ENCODE data around the gene CYP26B1.

CYP26B1 gene

DNA sequence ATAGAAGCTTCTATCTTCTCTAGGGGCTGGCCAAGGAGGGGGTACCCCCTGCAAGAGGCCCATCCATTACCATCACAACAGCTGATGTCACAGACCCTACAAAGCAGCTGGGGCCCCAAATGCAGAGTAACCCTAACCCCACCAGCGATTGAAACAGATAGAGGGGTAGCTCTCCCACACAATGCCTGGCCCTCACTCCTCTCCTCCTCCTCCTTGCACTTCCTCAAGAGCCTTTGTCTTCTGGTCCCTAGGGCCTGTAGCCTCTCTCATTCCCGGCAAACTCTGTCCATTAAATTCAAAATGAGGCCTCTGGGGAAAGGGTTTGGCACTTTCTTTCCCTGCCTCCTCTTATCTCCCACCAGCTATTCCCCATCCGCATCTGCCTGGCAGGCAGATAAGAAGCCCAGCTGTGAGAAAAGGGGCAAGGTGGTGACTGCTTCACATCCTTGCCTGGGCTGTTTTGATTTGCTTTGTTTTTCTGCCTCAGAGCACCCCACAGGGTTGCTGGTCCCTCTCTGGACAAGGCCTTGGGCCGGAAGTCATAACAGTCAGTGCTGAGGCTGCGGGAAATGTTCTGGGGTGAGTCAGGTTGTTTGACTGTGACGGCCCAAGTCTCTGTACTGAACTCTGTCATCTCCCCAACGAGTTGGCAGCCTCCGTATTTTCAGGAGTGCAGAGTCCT, 26.1 kb upstream of the CYP26B1 start:
- Histone ChIP-seq H3K9me3 (ENCODE audit: control insufficient read depth, low read length) (no peaks in the 10 kb centered on the region), H3K9ac (ENCODE audit: low read length) (no peak overlapping the region), H3K36me3 (ENCODE audit: control insufficient read depth, insufficient read depth, low read length) (no peaks in the 10 kb centered on the region), H3K4me3 (ENCODE audit: low read length) (no peak overlapping the region), H3K4me1 (ENCODE audit: control insufficient read depth, insufficient read depth, low read length) (no peaks in the 10 kb centered on the region), H3K27me3 (ENCODE audit: control insufficient read depth, insufficient read depth, low read length) (no peaks in the 10 kb centered on the region)

DNA sequence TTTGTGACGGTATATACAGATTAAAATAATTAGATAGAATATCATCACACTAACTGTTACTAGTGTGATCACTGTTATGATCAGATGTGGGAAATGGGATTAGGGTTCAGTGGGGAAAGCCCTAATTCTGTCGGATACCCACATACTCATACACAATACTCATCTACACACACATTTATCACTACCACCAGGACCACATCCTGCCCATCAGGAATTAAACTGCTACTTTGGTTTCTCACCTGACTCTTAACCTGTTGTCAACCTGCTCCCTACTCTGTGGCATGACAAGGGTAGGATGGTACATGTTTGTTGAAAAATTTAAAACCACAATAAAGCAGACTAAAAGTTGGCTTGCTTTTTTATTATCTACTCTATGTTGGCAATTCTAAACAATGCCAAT, 24.8 kb upstream of the CYP26B1 start:
- Histone ChIP-seq H3K4me3 (ENCODE audit: low read length) (no peak overlapping the region), H3K9me3 (ENCODE audit: control insufficient read depth, low read length) (no peaks in the 10 kb centered on the region), H3K36me3 (ENCODE audit: control insufficient read depth, insufficient read depth, low read length) (no peaks in the 10 kb centered on the region), H3K9ac (ENCODE audit: low read length) (no peak overlapping the region), H3K4me1 (ENCODE audit: control insufficient read depth, insufficient read depth, low read length) (no peaks in the 10 kb centered on the region), H3K27me3 (ENCODE audit: control insufficient read depth, insufficient read depth, low read length) (no peaks in the 10 kb centered on the region)

DNA sequence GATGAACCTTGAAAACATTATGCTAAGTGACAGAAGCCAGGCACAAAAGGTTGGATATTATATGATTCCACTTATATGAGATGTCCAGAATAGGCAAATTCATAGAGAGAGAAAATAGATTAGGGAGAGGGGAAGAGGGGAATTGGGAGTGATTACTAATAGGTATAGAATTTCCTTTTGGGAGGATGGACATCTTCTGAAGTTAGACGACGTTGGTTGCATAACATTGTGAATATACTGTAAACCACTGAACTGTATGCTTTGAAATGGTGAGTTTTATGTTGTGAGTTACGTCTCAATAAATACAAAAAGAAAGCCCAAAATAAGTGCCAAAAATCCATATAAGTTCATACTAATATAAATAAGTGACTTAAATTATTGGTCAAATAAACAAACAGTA, 18.6 kb upstream of the CYP26B1 start:
- Histone ChIP-seq H3K9me3 (ENCODE audit: control insufficient read depth, low read length) (no peaks in the 10 kb centered on the region), H3K27me3 (ENCODE audit: control insufficient read depth, insufficient read depth, low read length) (peaks cover 2% of the 10 kb centered on the region), H3K36me3 (ENCODE audit: control insufficient read depth, insufficient read depth, low read length) (no peaks in the 10 kb centered on the region)

DNA sequence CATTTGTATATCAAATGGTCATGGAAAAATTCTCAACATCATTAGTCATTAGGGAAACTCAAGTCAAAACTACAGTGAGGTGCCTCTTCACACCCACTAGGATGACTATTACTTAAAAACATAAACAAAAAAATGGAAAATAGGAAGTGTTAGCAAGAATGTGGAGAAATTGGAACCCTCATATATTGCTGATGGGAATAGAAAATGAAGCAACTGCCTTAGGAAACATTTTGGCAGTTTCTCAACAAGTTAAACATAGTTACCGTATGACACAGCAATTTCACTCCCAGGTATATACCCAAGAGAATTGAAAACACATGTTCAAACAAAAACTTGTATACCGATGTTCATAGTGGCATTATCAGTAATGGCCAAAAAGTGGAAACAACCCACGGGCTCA, 18.1 kb upstream of the CYP26B1 start:
- no peaks in the 10 kb centered on the region for H3K4me1 ChIP-seq (ENCODE audit: control insufficient read depth, insufficient read depth, low read length)
- H3K27me3 ChIP-seq (ENCODE audit: control insufficient read depth, insufficient read depth, low read length), result peaks cover 2% of the 10 kb centered on the region
- H3K4me3 ChIP-seq (ENCODE audit: low read length), result no peak overlapping the region
- H3K9me3 ChIP-seq (ENCODE audit: control insufficient read depth, low read length), result no peaks in the 10 kb centered on the region
- no peaks in the 10 kb centered on the region for H3K36me3 ChIP-seq (ENCODE audit: control insufficient read depth, insufficient read depth, low read length)
- no peak overlapping the region for H3K9ac ChIP-seq (ENCODE audit: low read length)

More for the DNA sequence above, 18.6 kb upstream of the CYP26B1 start:
- no peak overlapping the region for H3K9ac ChIP-seq (ENCODE audit: low read length)
- no peaks in the 10 kb centered on the region for H3K4me1 ChIP-seq (ENCODE audit: control insufficient read depth, insufficient read depth, low read length)
- no peak overlapping the region for H3K4me3 ChIP-seq (ENCODE audit: low read length)

DNA sequence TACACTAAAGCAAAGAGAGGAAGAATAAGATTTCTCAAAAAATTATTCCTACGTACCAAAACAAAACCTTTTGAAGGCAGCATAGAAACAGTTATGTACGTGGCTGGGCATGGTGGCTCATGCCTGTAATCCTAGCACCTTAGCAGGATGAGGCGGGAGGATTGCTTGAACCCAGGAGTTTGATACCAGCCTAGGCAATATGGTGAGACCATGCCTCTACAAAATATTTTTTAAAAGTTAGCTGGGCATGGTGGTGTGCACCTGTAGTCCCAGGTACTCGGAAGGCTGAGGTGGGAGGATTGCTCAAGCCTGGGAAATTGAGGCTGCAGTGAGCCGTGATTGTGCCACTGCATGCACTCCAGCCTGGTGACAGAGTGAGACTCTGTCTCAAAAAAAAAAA, 14.9 kb upstream of the CYP26B1 start:
- Histone ChIP-seq H3K4me3 (ENCODE audit: low read length) (no peak overlapping the region), H3K4me1 (ENCODE audit: control insufficient read depth, insufficient read depth, low read length) (no peaks in the 10 kb centered on the region), H3K9ac (ENCODE audit: low read length) (no peak overlapping the region), H3K36me3 (ENCODE audit: control insufficient read depth, insufficient read depth, low read length) (no peaks in the 10 kb centered on the region), H3K9me3 (ENCODE audit: control insufficient read depth, low read length) (no peaks in the 10 kb centered on the region), H3K27me3 (ENCODE audit: control insufficient read depth, insufficient read depth, low read length) (peaks cover 2% of the 10 kb centered on the region)

DNA sequence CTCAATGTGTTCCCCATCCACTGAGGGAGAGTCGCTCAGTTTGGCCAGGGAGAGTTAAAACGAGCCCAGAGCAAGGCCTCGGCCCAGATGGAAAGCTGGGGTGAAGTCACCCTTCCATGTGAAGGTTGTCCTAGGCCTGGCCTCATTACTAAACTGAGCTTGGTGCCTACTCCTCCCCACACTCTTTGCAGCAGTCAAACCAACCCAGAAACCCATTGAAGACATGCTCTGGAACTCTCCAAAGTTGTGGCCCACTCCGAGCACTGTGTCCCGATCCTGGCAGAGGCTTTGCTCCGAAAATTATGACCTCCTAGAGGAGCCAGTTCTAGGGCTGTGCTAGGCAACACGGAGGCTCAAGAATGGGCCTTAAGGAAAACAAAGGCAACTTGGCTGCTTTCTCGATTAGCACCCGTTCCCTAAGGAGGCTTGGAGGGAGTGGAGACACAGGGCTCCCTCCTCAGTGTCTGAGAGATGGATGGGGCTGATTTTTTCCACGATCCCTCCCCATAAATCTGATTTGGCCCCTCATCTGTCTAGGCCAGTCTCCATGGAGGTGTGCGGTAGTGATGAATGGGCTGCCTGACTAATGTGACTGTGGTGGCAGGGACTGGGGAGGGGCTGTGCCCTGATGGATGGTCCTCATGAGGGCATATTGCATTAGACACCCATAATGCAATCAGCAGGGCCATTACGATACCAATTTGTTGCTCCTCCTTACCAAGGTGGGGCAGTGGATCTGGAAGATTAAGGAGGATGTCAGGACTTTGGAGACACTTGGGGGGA, 11.7 kb upstream of the CYP26B1 start:
- Histone ChIP-seq H3K27me3 (ENCODE audit: control insufficient read depth, insufficient read depth, low read length) (peaks cover 17% of the 10 kb centered on the region), H3K9ac (ENCODE audit: low read length) (no peak overlapping the region), H3K9me3 (ENCODE audit: control insufficient read depth, low read length) (no peaks in the 10 kb centered on the region), H3K4me1 (ENCODE audit: control insufficient read depth, insufficient read depth, low read length) (no peaks in the 10 kb centered on the region), H3K36me3 (ENCODE audit: control insufficient read depth, insufficient read depth, low read length) (no peaks in the 10 kb centered on the region), H3K4me3 (ENCODE audit: low read length) (no peak overlapping the region)

DNA sequence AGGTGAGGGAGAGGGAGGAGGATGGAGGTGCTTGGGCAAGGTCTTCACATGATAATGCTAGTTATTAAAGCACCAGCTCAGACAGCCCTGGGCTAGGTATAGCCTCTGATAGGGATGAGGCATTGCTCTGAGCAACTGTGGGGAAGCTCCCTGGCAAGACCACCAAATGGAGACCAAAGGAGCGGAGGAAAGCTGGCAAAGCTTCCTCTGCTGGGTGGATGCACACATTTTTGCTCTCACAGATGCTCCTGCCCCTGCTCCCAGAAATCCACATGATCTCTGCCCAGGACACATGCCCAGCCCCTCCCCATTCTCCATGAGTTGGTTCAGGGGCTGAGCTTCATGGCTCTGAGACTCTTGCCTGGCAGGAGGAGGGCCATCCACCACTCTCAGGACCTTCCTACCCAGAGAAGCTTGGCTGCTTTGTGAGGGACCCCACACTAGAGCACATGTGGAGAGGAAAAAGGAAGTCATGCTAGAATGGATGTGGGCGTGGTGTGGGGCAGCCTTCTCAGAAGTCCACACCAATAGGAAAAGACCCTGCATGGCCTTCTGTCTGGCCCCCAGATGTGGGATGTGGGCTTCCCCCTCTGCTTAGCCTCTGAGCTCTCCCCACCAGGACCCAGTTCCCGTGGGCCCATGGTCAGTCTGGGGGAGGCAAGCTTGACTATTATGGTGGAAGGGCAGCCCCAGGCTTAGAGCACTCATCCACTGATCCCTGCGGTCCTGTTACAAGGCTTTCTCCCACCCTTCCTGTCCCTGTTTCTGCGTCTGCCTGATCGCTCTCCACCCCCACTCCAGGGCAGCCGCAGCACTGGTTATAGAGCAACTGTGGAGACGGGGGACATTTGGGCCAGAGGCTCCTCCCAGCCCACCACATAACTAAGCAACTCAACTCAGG, 10.5 kb upstream of the CYP26B1 start:
- Histone ChIP-seq H3K4me1 (ENCODE audit: control insufficient read depth, insufficient read depth, low read length) (no peaks in the 10 kb centered on the region), H3K9ac (ENCODE audit: low read length) (no peak overlapping the region), H3K4me3 (ENCODE audit: low read length) (no peak overlapping the region), H3K9me3 (ENCODE audit: control insufficient read depth, low read length) (no peaks in the 10 kb centered on the region), H3K36me3 (ENCODE audit: control insufficient read depth, insufficient read depth, low read length) (no peaks in the 10 kb centered on the region), H3K27me3 (ENCODE audit: control insufficient read depth, insufficient read depth, low read length) (peaks cover 19% of the 10 kb centered on the region)

DNA sequence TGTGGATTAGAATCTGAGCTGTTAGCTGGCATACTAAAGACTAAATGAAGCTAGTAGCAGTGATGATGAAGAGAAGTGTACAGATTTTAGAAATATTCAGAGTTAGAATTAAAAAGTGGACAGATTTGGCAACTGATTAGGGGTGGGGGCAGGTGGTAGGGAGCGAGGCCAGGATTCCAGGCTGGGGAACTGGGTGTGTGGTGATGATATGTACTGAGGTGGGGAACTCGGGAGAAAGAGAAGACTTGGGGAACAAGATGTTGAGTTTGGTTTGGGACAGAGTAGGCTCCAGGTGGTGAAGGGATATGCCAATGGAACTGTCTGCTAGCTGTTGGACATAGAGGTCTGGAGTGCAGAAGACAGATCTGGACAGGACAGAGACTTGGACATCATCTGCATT, 9.2 kb upstream of the CYP26B1 start:
- H3K9me3 ChIP-seq (ENCODE audit: control insufficient read depth, low read length), result no peaks in the 10 kb centered on the region
- peaks cover 26% of the 10 kb centered on the region for H3K27me3 ChIP-seq (ENCODE audit: control insufficient read depth, insufficient read depth, low read length)
- H3K9ac ChIP-seq (ENCODE audit: low read length), result no peak overlapping the region
- H3K4me1 ChIP-seq (ENCODE audit: control insufficient read depth, insufficient read depth, low read length), result no peaks in the 10 kb centered on the region
- H3K4me3 ChIP-seq (ENCODE audit: low read length), result no peak overlapping the region
- H3K36me3 ChIP-seq (ENCODE audit: control insufficient read depth, insufficient read depth, low read length), result no peaks in the 10 kb centered on the region

DNA sequence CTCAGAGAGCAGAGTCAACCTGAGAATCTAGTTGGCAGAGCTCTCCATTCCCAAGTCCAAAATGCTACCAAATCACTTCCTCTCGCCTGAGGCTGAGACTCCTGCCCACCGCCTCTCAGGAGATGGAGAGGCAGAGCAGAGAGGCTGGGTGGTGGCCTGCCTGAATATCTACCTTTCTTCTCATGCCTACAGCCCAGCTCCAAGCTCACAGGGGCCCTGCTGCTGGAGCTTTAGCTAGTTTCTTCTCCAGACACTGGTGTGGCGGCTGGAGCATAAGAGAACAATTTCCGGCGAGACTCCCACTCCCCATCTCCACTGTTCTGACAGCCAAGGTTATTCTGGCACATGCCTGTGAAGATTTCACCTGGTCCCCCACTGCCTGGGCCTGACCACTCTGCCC, 8.1 kb upstream of the CYP26B1 start:
- Histone ChIP-seq H3K4me1 (ENCODE audit: control insufficient read depth, insufficient read depth, low read length) (no peaks in the 10 kb centered on the region), H3K4me3 (ENCODE audit: low read length) (no peak overlapping the region), H3K9ac (ENCODE audit: low read length) (no peak overlapping the region), H3K9me3 (ENCODE audit: control insufficient read depth, low read length) (no peaks in the 10 kb centered on the region), H3K27me3 (ENCODE audit: control insufficient read depth, insufficient read depth, low read length) (peaks cover 37% of the 10 kb centered on the region), H3K36me3 (ENCODE audit: control insufficient read depth, insufficient read depth, low read length) (no peaks in the 10 kb centered on the region)

DNA sequence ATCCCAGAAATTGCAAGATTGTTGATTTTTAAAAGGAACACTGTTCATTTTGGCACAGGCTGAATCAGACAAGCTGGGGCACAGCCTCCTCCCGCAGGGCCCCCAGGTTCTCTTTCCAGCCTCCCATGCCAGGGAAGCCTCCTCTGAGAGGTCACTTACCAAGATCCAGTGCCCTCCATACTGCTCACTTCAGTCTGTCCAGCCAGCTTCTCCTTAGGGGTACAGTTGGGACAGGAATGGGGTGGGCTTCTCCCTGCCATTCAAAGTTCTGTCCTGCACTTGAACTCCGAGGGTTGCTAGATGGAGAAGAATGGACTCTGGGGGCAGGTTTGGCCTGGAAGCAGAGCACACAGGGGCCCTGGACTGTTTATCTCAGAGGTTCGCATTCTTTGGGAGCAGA, 7.5 kb upstream of the CYP26B1 start:
- no peaks in the 10 kb centered on the region for H3K36me3 ChIP-seq (ENCODE audit: control insufficient read depth, insufficient read depth, low read length)
- no peak overlapping the region for H3K9ac ChIP-seq (ENCODE audit: low read length)
- H3K4me3 ChIP-seq (ENCODE audit: low read length), result no peak overlapping the region
- H3K9me3 ChIP-seq (ENCODE audit: control insufficient read depth, low read length), result no peaks in the 10 kb centered on the region
- peaks cover 43% of the 10 kb centered on the region for H3K27me3 ChIP-seq (ENCODE audit: control insufficient read depth, insufficient read depth, low read length)
- H3K4me1 ChIP-seq (ENCODE audit: control insufficient read depth, insufficient read depth, low read length), result peaks cover 4% of the 10 kb centered on the region

DNA sequence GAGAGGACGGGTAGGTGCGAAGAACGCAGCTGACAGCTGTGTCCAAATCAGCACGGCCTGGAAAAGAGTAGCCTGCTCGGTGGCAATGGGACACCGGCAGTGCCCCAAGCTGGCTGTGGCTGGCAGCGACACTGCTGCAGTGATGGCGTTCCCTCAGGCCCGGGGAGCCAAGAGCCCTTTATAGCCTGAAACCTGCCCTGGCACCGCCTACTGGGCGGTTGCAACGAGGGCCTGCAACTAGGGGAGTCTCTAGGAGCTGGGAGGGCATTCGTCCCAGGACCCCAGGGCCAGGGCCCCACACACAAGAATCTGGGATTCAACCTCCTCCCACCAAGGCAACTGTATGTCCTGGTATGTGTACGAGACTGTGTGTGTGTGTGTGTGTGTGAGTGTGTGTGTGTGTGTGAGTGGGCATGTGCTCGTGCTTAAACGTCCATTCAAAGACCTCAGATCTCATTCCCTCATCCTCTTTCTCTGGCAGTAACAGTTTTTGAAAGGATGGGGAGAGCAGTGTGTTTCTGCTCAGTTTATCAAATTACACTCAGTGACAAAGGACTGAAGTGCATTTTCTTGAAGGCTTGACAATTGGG, 6.8 kb upstream of the CYP26B1 start:
- Histone ChIP-seq H3K27me3 (ENCODE audit: control insufficient read depth, insufficient read depth, low read length) (peaks cover 50% of the 10 kb centered on the region), H3K9me3 (ENCODE audit: control insufficient read depth, low read length) (no peaks in the 10 kb centered on the region), H3K36me3 (ENCODE audit: control insufficient read depth, insufficient read depth, low read length) (no peaks in the 10 kb centered on the region)

More for the DNA sequence above, 6.8 kb upstream of the CYP26B1 start:
- Histone ChIP-seq H3K4me1 (ENCODE audit: control insufficient read depth, insufficient read depth, low read length) (peaks cover 11% of the 10 kb centered on the region), H3K4me3 (ENCODE audit: low read length) (no peak overlapping the region), H3K9ac (ENCODE audit: low read length) (no peak overlapping the region)
